Effector memory CD4-positive, alpha-beta T cell (primary cell): Measurements from ENCODE around the gene MSMB.
A peak's percentile ranks its signal among the peaks of the same experiment; 100 is the strongest.
"Not testable (repeated sequence)": the region's sequence is repeated elsewhere in the genome, so short reads cannot be mapped to it uniquely, and the experiment has no call there.

Experiments
- DNase-seq, 3 donors: peaks; one replicate each; pipeline ENCODE4 v3.0.0-alpha.2; 2020
- H3K27ac ChIP-seq: 2 replicates; pipeline ENCODE4 v1.7.0; 2013; ENCODE audit warnings: mild to moderate bottlenecking, low read length, moderate library complexity; ENCODE audit not compliant: insufficient read depth, poor library complexity, severe bottlenecking
- H3K27me3 ChIP-seq: replicated peaks from 2 replicates; pipeline ENCODE4 v1.7.0; 2013; ENCODE audit warnings: mild to moderate bottlenecking, low read length; ENCODE audit not compliant: insufficient read depth, control insufficient read depth, poor library complexity, severe bottlenecking
- H3K36me3 ChIP-seq: 2 replicates; pipeline ENCODE4 v1.7.0; 2013; ENCODE audit warnings: mild to moderate bottlenecking, low read length, moderate library complexity; ENCODE audit not compliant: control insufficient read depth, insufficient read depth
- H3K4me1 ChIP-seq: 2 replicates; pipeline ENCODE4 v1.7.0; 2013; ENCODE audit warnings: low read length, mild to moderate bottlenecking; ENCODE audit not compliant: control insufficient read depth, insufficient read depth, poor library complexity, severe bottlenecking
- H3K4me3 ChIP-seq: 2 replicates; pipeline ENCODE4 v1.7.0; 2013; ENCODE audit warnings: low read length, low read depth, mild to moderate bottlenecking; ENCODE audit not compliant: insufficient read depth, poor library complexity, severe bottlenecking
- H3K9me3 ChIP-seq: 2 replicates; pipeline ENCODE4 v1.7.0; 2013; ENCODE audit warnings: mild to moderate bottlenecking, low read length, moderate library complexity; ENCODE audit not compliant: control insufficient read depth
- total RNA-seq, 3 donors: gene quantifications; one replicate each; lab custom pipeline; 2026; lab: John Stamatoyannopoulos, UW

MSMB gene
- 0 reads per million in 3 donors for total RNA-seq

- no peaks in the 10 kb centered on the region for H3K9me3 ChIP-seq
- no peak for DNase-seq
- H3K27ac ChIP-seq, result no peak within 1 kb of the TSS
- no peaks in the 10 kb centered on the region for H3K27me3 ChIP-seq
- no peaks in the 10 kb centered on the region for H3K36me3 ChIP-seq
- no peaks in the 10 kb centered on the region for H3K4me1 ChIP-seq
- no peak within 1 kb of the TSS for H3K4me3 ChIP-seq
Observed at GRCh38 chr10:46046261-46046660, at the start of gene MSMB. Gene MSMB, minus strand, starts transcription at chr10:46046269. Its CDS starts 32 bp downstream, at chr10:46046237.

GRCh38 chr10:46094931-46095750, 49.1 kb upstream of the MSMB start:
- H3K36me3 ChIP-seq, result no peaks in the 10 kb centered on the region
- no peak for DNase-seq
- H3K27me3 ChIP-seq, result no peaks in the 10 kb centered on the region
- H3K27ac ChIP-seq, result peak overlapping the region; percentile 42
- peaks cover 66% of the 10 kb centered on the region for H3K4me1 ChIP-seq
- no peaks in the 10 kb centered on the region for H3K9me3 ChIP-seq
- peak overlapping the region; percentile 35 for H3K4me3 ChIP-seq

GRCh38 chr10:46094197-46094500, 48.1 kb upstream of the MSMB start:
- Histone ChIP-seq H3K27me3 (no peaks in the 10 kb centered on the region), H3K27ac (peak overlapping the region; percentile 42), H3K4me3 (peak overlapping the region; percentile 35), H3K4me1 (peaks cover 66% of the 10 kb centered on the region), H3K36me3 (no peaks in the 10 kb centered on the region), H3K9me3 (no peaks in the 10 kb centered on the region)
- no peak for DNase-seq

GRCh38 chr10:46093316-46094196, 47.5 kb upstream of the MSMB start:
- not testable (repeated sequence) for H3K9me3 ChIP-seq, H3K36me3 ChIP-seq, H3K27me3 ChIP-seq
- peak overlapping the region; percentile 42 for H3K27ac ChIP-seq
- H3K4me1 ChIP-seq, result peaks cover 65% of the 10 kb centered on the region
- DNase-seq, result peak in 1 of 3 donors; percentile 22
- peak overlapping the region; percentile 35 for H3K4me3 ChIP-seq

GRCh38 chr10:46092524-46093081, 46.5 kb upstream of the MSMB start:
- peak overlapping the region; percentile 35 for H3K4me3 ChIP-seq
- H3K27ac ChIP-seq, result peak overlapping the region; percentile 49

GRCh38 chr10:46091828-46092523, 45.9 kb upstream of the MSMB start:
- no peaks in the 10 kb centered on the region for H3K36me3 ChIP-seq
- peak overlapping the region; percentile 49 for H3K27ac ChIP-seq
- H3K9me3 ChIP-seq, result no peaks in the 10 kb centered on the region
- DNase-seq, result no peak
- H3K4me1 ChIP-seq, result peaks cover 49% of the 10 kb centered on the region
- H3K4me3 ChIP-seq, result peak overlapping the region; percentile 12
- no peaks in the 10 kb centered on the region for H3K27me3 ChIP-seq

More at GRCh38 chr10:46092524-46093081, 46.5 kb upstream of the MSMB start:
- DNase-seq, result peak in 1 of 3 donors; percentile 22
- Histone ChIP-seq H3K4me1 (peaks cover 55% of the 10 kb centered on the region), H3K27me3 (no peaks in the 10 kb centered on the region), H3K9me3 (no peaks in the 10 kb centered on the region), H3K36me3 (no peaks in the 10 kb centered on the region)

GRCh38 chr10:46091080-46091827, 45.2 kb upstream of the MSMB start:
- no peak overlapping the region for H3K4me3 ChIP-seq
- H3K9me3 ChIP-seq, result no peaks in the 10 kb centered on the region
- no peak for DNase-seq
- peak overlapping the region; percentile 18 for H3K27ac ChIP-seq
- no peaks in the 10 kb centered on the region for H3K36me3 ChIP-seq
- peaks cover 42% of the 10 kb centered on the region for H3K4me1 ChIP-seq
- no peaks in the 10 kb centered on the region for H3K27me3 ChIP-seq

GRCh38 chr10:46090258-46090812, 44.3 kb upstream of the MSMB start:
- peaks cover 33% of the 10 kb centered on the region for H3K4me1 ChIP-seq
- no peaks in the 10 kb centered on the region for H3K36me3 ChIP-seq
- DNase-seq, result no peak
- H3K27ac ChIP-seq, result no peak overlapping the region
- H3K27me3 ChIP-seq, result no peaks in the 10 kb centered on the region
- H3K4me3 ChIP-seq, result no peak overlapping the region
- no peaks in the 10 kb centered on the region for H3K9me3 ChIP-seq

- not testable (repeated sequence) for H3K27ac ChIP-seq, DNase-seq, H3K36me3 ChIP-seq, H3K4me3 ChIP-seq, H3K27me3 ChIP-seq, H3K9me3 ChIP-seq
- H3K4me1 ChIP-seq, result peaks cover 16% of the 10 kb centered on the region
Observed at GRCh38 chr10:46087381-46087780, 41.3 kb upstream of the MSMB start.
